ENCODE data around the gene RPL13.

- TF ChIP-seq CTCF (IDR thresholded peaks at IDR 0.05) (no peak), POLR2A (IDR thresholded peaks at IDR 0.05) (no peak)
These were observed 35.2 kb upstream of the RPL13 start for GRCh38 chr16:89525146-89525913.
